GM06990 (cell line): ENCODE data around the gene ILRUN.
"Not testable (repeated sequence)": the region's sequence is repeated elsewhere in the genome, so short reads cannot be mapped to it uniquely, and the experiment has no call there.

Experiments used
- DNase-seq: peaks from one replicate; pipeline ENCODE4 v3.0.0-alpha.2; 2011; ENCODE audit not compliant: insufficient read length; ENCODE audit errors: extremely low read depth
- H3K27me3 ChIP-seq: replicated peaks from 2 replicates; pipeline ENCODE4 v1.6.0; 2011; ENCODE audit warnings: low read length; ENCODE audit not compliant: control insufficient read depth, insufficient read depth
- H3K36me3 ChIP-seq: 2 replicates; pipeline ENCODE4 v1.5.1; 2011; ENCODE audit warnings: low read length; ENCODE audit not compliant: control insufficient read depth, insufficient read depth
- H3K4me3 ChIP-seq: replicated peaks from 2 replicates; pipeline ENCODE4 v1.5.1; 2011; ENCODE audit warnings: low read depth, mild to moderate bottlenecking, control low read depth, low read length
- CTCF ChIP-seq: IDR thresholded peaks from 2 replicates; pipeline ENCODE4 v1.5.1; 2011; ENCODE audit warnings: low read length, control low read depth, mild to moderate bottlenecking, inconsistent platforms; ENCODE audit not compliant: insufficient read depth, poor library complexity, severe bottlenecking

Gene ILRUN

GRCh38 chr6:34722451-34722850 is 25.9 kb upstream of the ILRUN start:
- no peaks in the 10 kb centered on the region for H3K36me3 ChIP-seq
- DNase-seq = no peak
- H3K4me3 ChIP-seq = no peak overlapping the region
- H3K27me3 ChIP-seq = no peaks in the 10 kb centered on the region
- no peak for TF ChIP-seq CTCF

GRCh38 chr6:34720160-34720559 is 23.6 kb upstream of the ILRUN start:
- H3K36me3 ChIP-seq, DNase-seq, H3K4me3 ChIP-seq, H3K27me3 ChIP-seq: not testable (repeated sequence)

GRCh38 chr6:34719646-34720045 is 23.1 kb upstream of the ILRUN start:
- H3K27me3 ChIP-seq, H3K36me3 ChIP-seq, DNase-seq, H3K4me3 ChIP-seq: not testable (repeated sequence)

GRCh38 chr6:34718976-34719375 is 22.4 kb upstream of the ILRUN start:
- H3K4me3 ChIP-seq = no peak overlapping the region
- TF ChIP-seq CTCF = no peak

GRCh38 chr6:34717466-34717865 is 20.9 kb upstream of the ILRUN start:
- no peaks in the 10 kb centered on the region for H3K27me3 ChIP-seq
- no peak for DNase-seq
- H3K4me3 ChIP-seq = no peak overlapping the region
- no peaks in the 10 kb centered on the region for H3K36me3 ChIP-seq
- no peak for TF ChIP-seq CTCF

More at GRCh38 chr6:34718976-34719375, 22.4 kb upstream of the ILRUN start:
- no peaks in the 10 kb centered on the region for H3K27me3 ChIP-seq
- DNase-seq = no peak
- H3K36me3 ChIP-seq = no peaks in the 10 kb centered on the region

GRCh38 chr6:34714663-34715062 is 18.1 kb upstream of the ILRUN start:
- DNase-seq = no peak
- Histone ChIP-seq H3K27me3 (no peaks in the 10 kb centered on the region), H3K4me3 (no peak overlapping the region), H3K36me3 (no peaks in the 10 kb centered on the region)
- no peak for TF ChIP-seq CTCF

GRCh38 chr6:34712881-34713280 is 16.3 kb upstream of the ILRUN start:
- not testable (repeated sequence) for H3K4me3 ChIP-seq, H3K27me3 ChIP-seq, H3K36me3 ChIP-seq

More at GRCh38 chr6:34712881-34713280, 16.3 kb upstream of the ILRUN start:
- not testable (repeated sequence) for DNase-seq
